Stimulated activated CD4-positive, alpha-beta T cell treated with anti-CD3 and anti-CD28 coated beads, Interleukin-4, amount 100 ng/mL, for 48 hours (primary cell): Measurements from ENCODE around the gene CLDN5.

Source experiments
- DNase-seq, 2 donors: peaks; one replicate each; pipeline ENCODE4 v3.0.0-alpha.2; 2020; ENCODE audit warnings: low read depth in 2 of 2

Gene CLDN5

GRCh38 chr22:19480789-19481188 lies 43.4 kb downstream of the CLDN5 start:
- DNase-seq, result no peak

GRCh38 chr22:19480173-19480568 lies 44.0 kb downstream of the CLDN5 start:
- peak in 1 of 2 donors; percentile 24 for DNase-seq

- DNase-seq, result peak; percentile 84 to 93
Observed at GRCh38 chr22:19479355-19480172, 44.6 kb downstream of the CLDN5 start, which contains the start of gene CDC45. Gene CDC45, plus strand, starts transcription at chr22:19479920. Its CDS starts 49 bp downstream, at chr22:19479969.

DNA sequence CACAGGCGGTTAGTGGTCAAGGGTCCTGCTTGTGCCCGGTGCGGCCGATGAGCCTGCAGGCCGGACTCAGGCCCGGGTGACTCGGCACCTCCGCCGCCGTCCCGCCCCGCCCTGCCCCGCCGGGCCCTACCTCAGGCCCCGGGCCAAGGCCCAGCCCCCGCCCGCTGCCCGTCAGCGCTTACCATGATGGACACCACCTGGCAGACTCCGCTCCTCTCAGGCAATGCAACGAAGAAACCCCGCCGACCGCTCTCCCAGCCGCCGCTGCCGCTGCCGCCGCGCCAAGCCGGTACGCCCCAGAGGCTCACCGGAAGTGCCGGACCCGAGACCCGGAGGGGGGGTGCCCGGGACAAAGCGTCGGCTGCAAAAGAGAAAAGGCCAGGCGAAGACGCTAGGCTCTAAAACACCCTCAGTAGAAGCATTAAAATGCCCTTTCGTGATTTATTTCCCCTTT lies 45.3 kb downstream of the CLDN5 start, which contains the start of gene UFD1:
Gene UFD1, minus strand, starts transcription at position 293 of the 454 bp plus-strand sequence. Its CDS starts 108 bp downstream, at position 185.
- peak; percentile 66 to 71 for DNase-seq

DNA sequence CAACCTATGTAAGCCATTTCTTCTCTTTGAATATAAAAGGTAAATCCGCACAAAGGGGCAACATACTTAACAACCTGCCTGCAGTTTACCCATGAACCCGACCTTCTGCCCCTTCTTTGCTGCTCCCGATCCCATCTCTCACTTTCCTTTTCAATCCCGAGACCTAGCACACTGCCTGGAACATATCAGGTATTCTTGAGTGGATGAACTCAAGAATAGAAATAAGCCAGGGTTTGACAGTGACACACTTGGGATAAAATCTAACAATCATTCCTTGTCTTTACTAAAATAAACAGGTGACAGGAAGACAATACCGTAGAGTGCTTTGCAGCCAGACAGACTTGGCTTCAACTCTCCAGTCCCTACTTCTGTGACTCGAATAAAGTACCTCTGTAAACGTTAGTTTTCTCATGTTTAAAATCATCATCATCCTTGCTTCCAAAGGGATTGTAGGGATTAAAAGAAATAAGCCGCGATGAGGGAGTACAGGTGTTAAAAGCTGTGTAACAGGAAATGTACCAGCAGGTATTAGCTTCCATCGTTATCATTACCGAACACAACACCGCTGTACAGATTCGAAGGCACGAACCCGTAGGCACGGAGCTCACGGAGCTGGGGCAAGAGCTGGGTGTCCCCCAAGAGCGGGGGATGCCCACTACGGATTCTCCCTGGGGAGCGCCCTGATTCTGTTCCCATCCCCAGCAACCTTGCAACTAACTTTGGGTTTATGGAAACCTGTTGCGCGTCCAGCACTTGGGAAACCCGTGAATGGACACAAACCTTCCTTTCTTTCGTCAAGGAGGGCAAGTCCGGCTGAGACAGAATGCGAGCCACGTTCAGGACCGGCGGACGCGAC lies 45.9 kb downstream of the CLDN5 start:
- DNase-seq, result no peak

DNA sequence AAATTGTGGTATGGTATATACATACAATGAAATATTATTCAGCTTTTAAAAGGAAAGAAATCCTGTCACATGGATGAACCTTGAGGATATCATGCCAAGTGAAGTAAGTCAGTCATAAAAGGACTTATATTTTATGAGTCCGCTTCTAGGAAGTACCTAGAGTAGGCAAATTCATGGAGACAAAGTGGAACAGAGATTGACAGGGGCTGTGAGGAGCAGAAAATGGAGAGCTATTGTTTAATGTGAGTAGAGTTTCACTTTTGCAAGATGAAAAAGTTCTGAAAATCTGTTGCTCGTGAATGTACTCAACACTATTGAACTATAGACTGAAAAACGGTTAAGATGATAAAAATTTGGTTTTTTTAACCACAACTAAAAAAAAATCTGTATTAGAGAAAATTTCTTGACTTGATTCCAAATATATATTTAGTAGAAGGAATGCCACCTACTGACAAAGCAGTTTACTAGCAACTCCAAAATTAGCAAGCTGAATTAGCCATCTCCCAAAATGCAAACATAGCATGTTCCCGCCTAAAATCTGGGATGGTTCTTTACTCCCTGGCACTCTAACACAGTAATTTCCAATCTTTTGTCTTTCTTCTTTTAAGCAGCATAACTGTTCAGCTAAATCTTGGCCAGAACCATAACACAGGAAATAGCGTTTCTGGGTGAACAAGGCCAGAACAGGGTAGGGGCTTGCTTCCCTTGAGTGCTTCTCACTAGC lies 46.7 kb downstream of the CLDN5 start:
- DNase-seq, result no peak

GRCh38 chr22:19476023-19476422 lies 48.2 kb downstream of the CLDN5 start:
- DNase-seq, result no peak

DNA sequence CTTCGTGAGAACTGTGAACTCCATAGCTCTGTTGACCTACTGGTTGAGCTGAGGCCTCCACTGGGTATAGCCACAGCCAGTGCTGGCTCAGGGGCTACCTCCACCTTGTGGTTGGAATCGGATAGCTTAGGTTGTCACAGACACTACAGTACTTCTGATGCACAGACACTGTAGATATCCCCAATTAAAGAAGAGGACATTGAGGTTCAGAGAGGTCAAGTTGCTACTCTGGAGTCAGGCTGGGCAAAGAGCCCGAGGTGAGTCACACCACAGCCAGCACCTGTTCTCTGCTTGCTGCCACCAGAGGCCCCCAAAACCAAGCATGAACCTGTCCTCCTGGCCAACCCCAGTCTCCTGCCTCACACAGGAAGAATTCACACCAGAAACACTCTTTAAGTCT lies 50.6 kb downstream of the CLDN5 start:
- DNase-seq, result no peak
